HL-60 (cell line): ENCODE measurements around the gene SMAD5.

ENCODE experiments used
- DNase-seq, 2 experiments: peaks; one replicate each; pipeline ENCODE4 v3.0.0-alpha.2; 2010 to 2020; ENCODE audit warnings: low read depth in 1 of 2, low spot score in 1 of 2
- H3K27ac ChIP-seq: fragments of 250-450 bp; sonication (Bioruptor Pico); replicated peaks from 2 replicates; pipeline ENCODE4 v1.5.1; 2020; ENCODE audit warnings: mild to moderate bottlenecking, moderate library complexity
- H3K27me3 ChIP-seq: fragments of 250-450 bp; sonication (Bioruptor Pico); 2 replicates; pipeline ENCODE4 v1.5.1; 2021; ENCODE audit warnings: mild to moderate bottlenecking, moderate library complexity; ENCODE audit not compliant: insufficient read depth, poor library complexity, severe bottlenecking
- H3K4me3 ChIP-seq: replicated peaks from 2 replicates; pipeline ENCODE4 v1.5.1; 2011; ENCODE audit warnings: mild to moderate bottlenecking, control low read depth, low read length; ENCODE audit not compliant: insufficient read depth
- GABPA ChIP-seq: IDR thresholded peaks from 2 replicates; pipeline ENCODE4 v1.6.1; 2012; ENCODE audit warnings: low read depth
- POLR2AphosphoS5 ChIP-seq: IDR thresholded peaks from 2 replicates; pipeline ENCODE4 v1.6.1; 2012; ENCODE audit warnings: low read depth
- SPI1 ChIP-seq: IDR thresholded peaks from 2 replicates; pipeline ENCODE4 v1.6.1; 2012; ENCODE audit warnings: low read depth, mild to moderate bottlenecking, borderline replicate concordance
- TF ChIP-seq, protein P1 (sequence below): IDR thresholded peaks from 2 replicates; pipeline ENCODE4 v1.6.1; 2012; ENCODE audit warnings: low read depth; ENCODE audit not compliant: insufficient replicate concordance
- TF ChIP-seq, protein P2 (sequence below): IDR thresholded peaks from one replicate; pipeline ENCODE4 v1.5.1; 2011; ENCODE audit warnings: low read length, control low read depth, inconsistent platforms; ENCODE audit not compliant: insufficient read depth

SMAD5 gene

DNA sequence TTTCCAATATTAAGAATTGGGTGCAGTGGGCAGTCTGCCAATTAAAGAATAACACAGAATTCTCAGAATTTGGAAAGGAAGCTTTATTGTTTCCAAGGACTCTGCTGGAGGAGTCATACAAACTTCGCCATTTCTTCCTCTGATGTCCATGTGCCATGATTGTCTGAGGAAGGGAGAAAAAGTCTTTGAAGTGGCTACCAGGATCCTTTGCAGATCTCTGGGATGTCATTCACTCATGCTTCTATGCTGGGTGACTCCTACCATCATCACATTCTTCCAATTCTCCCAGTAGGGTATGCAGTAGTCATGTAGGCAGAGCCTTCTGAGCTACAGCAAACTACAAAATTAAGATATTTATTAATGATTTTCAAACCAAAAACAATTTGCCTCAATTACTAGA is 3.2 kb upstream of the SMAD5 start:
- H3K27me3 ChIP-seq = no peaks in the 10 kb centered on the region
- DNase-seq = no peak
- H3K27ac ChIP-seq = no peak overlapping the region
- TF ChIP-seq POLR2AphosphoS5 (no peak), SPI1 (no peak)
- TF ChIP-seq, protein P1, sequence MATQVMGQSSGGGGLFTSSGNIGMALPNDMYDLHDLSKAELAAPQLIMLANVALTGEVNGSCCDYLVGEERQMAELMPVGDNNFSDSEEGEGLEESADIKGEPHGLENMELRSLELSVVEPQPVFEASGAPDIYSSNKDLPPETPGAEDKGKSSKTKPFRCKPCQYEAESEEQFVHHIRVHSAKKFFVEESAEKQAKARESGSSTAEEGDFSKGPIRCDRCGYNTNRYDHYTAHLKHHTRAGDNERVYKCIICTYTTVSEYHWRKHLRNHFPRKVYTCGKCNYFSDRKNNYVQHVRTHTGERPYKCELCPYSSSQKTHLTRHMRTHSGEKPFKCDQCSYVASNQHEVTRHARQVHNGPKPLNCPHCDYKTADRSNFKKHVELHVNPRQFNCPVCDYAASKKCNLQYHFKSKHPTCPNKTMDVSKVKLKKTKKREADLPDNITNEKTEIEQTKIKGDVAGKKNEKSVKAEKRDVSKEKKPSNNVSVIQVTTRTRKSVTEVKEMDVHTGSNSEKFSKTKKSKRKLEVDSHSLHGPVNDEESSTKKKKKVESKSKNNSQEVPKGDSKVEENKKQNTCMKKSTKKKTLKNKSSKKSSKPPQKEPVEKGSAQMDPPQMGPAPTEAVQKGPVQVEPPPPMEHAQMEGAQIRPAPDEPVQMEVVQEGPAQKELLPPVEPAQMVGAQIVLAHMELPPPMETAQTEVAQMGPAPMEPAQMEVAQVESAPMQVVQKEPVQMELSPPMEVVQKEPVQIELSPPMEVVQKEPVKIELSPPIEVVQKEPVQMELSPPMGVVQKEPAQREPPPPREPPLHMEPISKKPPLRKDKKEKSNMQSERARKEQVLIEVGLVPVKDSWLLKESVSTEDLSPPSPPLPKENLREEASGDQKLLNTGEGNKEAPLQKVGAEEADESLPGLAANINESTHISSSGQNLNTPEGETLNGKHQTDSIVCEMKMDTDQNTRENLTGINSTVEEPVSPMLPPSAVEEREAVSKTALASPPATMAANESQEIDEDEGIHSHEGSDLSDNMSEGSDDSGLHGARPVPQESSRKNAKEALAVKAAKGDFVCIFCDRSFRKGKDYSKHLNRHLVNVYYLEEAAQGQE = no peak
- TF ChIP-seq, protein P2, sequence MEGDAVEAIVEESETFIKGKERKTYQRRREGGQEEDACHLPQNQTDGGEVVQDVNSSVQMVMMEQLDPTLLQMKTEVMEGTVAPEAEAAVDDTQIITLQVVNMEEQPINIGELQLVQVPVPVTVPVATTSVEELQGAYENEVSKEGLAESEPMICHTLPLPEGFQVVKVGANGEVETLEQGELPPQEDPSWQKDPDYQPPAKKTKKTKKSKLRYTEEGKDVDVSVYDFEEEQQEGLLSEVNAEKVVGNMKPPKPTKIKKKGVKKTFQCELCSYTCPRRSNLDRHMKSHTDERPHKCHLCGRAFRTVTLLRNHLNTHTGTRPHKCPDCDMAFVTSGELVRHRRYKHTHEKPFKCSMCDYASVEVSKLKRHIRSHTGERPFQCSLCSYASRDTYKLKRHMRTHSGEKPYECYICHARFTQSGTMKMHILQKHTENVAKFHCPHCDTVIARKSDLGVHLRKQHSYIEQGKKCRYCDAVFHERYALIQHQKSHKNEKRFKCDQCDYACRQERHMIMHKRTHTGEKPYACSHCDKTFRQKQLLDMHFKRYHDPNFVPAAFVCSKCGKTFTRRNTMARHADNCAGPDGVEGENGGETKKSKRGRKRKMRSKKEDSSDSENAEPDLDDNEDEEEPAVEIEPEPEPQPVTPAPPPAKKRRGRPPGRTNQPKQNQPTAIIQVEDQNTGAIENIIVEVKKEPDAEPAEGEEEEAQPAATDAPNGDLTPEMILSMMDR = no peak
- no peak overlapping the region for H3K4me3 ChIP-seq

DNA sequence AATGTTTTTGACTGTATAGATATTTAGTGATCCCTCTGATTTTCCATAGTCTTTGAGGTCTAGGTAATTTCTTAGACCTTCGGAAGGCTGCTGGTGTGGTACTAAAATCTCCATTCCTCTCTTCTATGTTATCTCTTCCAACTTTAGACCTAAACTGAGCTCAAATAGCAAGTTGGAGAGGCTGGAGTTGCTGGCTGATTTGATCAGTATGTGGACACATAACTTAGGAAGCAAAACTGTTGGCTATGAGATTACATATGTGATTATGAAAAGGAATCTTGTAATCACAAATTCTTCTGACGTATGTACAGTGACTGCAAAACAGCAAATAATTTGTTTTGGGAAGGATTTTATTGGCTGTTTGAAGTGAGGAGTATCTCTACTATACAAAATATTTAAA is 2.1 kb upstream of the SMAD5 start:
- TF ChIP-seq, protein P1 = no peak
- TF ChIP-seq, protein P2 = no peak
- no peak for TF ChIP-seq GABPA
- no peak for TF ChIP-seq POLR2AphosphoS5
- no peak for TF ChIP-seq SPI1
- H3K27me3 ChIP-seq = no peaks in the 10 kb centered on the region
- H3K27ac ChIP-seq = no peak overlapping the region
- no peak for DNase-seq
- no peak overlapping the region for H3K4me3 ChIP-seq

DNA sequence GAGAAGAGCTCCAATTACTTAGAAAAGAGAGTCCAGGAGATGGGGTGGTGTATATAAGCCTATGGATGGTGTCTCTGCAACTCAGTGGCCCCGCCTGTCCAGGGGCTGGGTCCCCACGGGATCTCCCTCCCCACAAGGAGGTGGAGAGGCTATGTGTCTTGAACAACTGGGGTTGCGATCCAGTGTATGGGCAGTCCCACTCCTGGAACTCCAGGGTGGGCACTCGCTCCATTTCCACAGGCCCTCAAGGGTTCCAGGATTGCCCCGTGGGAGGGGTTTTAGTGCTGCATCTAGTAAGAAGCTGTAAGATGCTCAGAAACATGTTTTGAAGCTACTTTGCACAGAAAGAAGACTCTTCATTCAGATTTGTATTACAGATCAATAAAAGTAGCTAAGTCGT is 558 bp upstream of the SMAD5 start:
- no peak for DNase-seq

More for the DNA sequence above, 558 bp upstream of the SMAD5 start:
- Histone ChIP-seq H3K27ac (peak overlapping the region; percentile 47; the same call in 1 of the 2 replicates), H3K4me3 (peak overlapping the region; percentile 59), H3K27me3 (no peaks in the 10 kb centered on the region)
- TF ChIP-seq, protein P1 = no peak
- TF ChIP-seq GABPA (no peak), SPI1 (no peak), POLR2AphosphoS5 (no peak)
- TF ChIP-seq, protein P2 = no peak
